AG04450 (cell line): ENCODE data around the gene MLANA. TPM values are rescaled to one million over a fixed set of nuclear protein-coding genes. Genes with fewer than 3 reads are reported as not detected.

Experiments
- CTCF ChIA-PET: fragments of 300-600, 350-600 bp; formaldehyde crosslinking; extraction: SDS; loops from one replicate; lab custom pipeline; 2022; ENCODE audit warnings: antibody characterized with exemption, inconsistent platforms; lab: Charles Lee
- POLR2A ChIA-PET: fragments of 350-600 bp; formaldehyde crosslinking; extraction: SDS; loops from one replicate; lab custom pipeline; 2021; ENCODE audit warnings: antibody characterized with exemption, inconsistent platforms; lab: Yijun Ruan, JAX
- DNase-seq: peaks from one replicate; pipeline ENCODE4 v3.0.0-alpha.2; 2011; ENCODE audit warnings: low read depth, low spot score
- H3K27ac ChIP-seq: one replicate; pipeline ENCODE4 v1.5.1; 2012; ENCODE audit warnings: low read depth, low read length, control low read depth
- H3K27me3 ChIP-seq: one replicate; pipeline ENCODE4 v1.6.0; 2012; ENCODE audit warnings: low read length; ENCODE audit not compliant: control insufficient read depth, insufficient read depth
- H3K4me3 ChIP-seq: 2 replicates; pipeline ENCODE4 v1.5.1; 2011; ENCODE audit warnings: mild to moderate bottlenecking, low read depth, low read length, control low read depth
- H3K9me3 ChIP-seq: 2 replicates; pipeline ENCODE4 v1.5.1; 2012; ENCODE audit warnings: low read length; ENCODE audit not compliant: control insufficient read depth, insufficient read depth
- CTCF ChIP-seq: IDR thresholded peaks from 2 replicates; pipeline ENCODE4 v1.5.1; 2011; ENCODE audit warnings: low read depth, low read length, control low read depth, inconsistent platforms
- polyA plus RNA-seq: library from polyadenylated mRNA; depleted of rRNA; stranded (reverse); fragments of >200 nt; gene quantifications from 2 replicates; pipeline ENCODE4 v1.2.3, GENCODE V29; 2011

MLANA gene
- polyA plus RNA-seq, 1 experiment, result not detected

DNA sequence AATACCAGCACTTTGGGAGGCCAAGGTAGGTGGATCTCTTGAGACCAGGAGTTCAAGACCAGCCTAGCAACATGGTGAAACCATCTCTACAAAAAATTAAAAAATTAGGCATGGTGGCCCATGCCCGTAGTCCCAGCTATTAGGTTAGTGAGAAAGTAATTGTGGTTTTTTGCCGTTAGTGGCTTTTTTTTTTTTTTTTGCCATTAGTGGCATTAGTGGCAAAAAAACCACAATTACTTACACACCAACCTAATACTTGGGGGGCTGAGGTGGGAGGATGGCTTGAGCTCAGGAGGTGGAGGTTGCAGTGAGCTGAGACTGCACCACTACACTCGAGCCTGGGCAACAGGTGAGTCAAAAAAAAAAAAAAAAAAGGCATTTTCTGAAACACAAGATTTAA is 27.8 kb downstream of the MLANA start:
- no peak overlapping the region for H3K27ac ChIP-seq
- H3K9me3 ChIP-seq, result no peaks in the 10 kb centered on the region
- no peaks in the 10 kb centered on the region for H3K27me3 ChIP-seq
- DNase-seq, result no peak
- H3K4me3 ChIP-seq, result no peak overlapping the region
- ChIA-PET CTCF (interaction anchor here (0.6 to 1.0 kb wide), 3 partner anchors 33 to 86 kb away, joined by 3 to 5 read pairs (median 5); partner anchors contain the start of gene ERMP1), POLR2A (interaction anchor here (0.7 kb wide), 1 partner anchor 797 kb away, joined by 5 read pairs; no protein-coding TSS in a partner anchor)
- no peak for TF ChIP-seq CTCF

DNA sequence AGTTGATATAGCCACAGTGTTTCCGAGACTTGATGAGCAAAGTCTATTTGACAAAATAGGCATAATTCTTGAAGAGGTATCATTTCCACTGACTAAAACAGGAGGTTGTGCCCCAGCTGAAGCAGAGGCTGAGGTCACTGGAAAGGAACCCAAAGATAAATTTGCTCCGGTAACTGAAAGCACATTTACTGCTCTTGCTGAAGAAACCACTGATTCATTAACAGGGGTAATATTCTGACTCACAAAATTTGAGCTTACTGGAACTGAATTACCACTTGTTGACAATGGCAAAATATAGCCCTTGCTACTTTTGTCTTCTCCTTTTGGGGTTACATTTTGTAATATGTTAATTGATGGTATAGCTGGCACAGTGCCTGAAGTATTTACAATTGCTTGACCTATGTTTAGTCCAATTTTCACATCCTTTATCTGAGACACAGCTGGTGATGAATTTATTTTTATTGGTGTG is 30.2 kb downstream of the MLANA start:
- DNase-seq, result no peak
- H3K27me3 ChIP-seq, result no peaks in the 10 kb centered on the region

GRCh38 chr9:5922192-5922591 is 31.5 kb downstream of the MLANA start:
- CTCF ChIA-PET, result no interaction called here
- TF ChIP-seq CTCF, result no peak

More for the DNA sequence above, 30.2 kb downstream of the MLANA start:
- CTCF ChIA-PET, result interaction anchor here (1.1 kb wide), 1 partner anchor 34 kb away, joined by 3 read pairs; no protein-coding TSS in a partner anchor
- H3K4me3 ChIP-seq, result no peak overlapping the region
- TF ChIP-seq CTCF, result no peak
- POLR2A ChIA-PET, result no interaction called here
- H3K27ac ChIP-seq, result no peak overlapping the region
- H3K9me3 ChIP-seq, result no peaks in the 10 kb centered on the region

DNA sequence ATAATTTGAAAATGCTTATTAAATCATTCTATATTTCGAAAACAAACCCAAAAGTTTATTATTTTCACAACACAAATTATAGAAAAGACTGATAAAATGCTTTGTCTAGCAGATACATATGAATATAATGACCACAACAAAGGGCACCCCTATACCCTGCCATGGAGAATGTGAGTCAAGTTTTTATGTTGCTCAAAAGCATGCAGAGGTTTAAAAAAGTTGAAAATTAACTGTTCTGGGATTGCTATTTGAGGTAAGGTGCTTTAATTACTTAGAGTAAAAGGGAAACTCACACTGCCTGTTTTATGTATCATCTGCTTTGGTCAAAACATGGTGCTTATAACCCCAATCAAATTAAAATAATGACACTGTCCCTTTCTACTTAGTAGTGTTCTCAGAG is 41.0 kb downstream of the MLANA start:
- DNase-seq, result no peak
- Histone ChIP-seq H3K4me3 (no peak overlapping the region), H3K9me3 (no peaks in the 10 kb centered on the region), H3K27ac (no peak overlapping the region), H3K27me3 (no peaks in the 10 kb centered on the region)
- CTCF ChIA-PET, result no interaction called here
- no peak for TF ChIP-seq CTCF
- POLR2A ChIA-PET, result no interaction called here

More at GRCh38 chr9:5922192-5922591, 31.5 kb downstream of the MLANA start:
- Histone ChIP-seq H3K27me3 (no peaks in the 10 kb centered on the region), H3K4me3 (no peak overlapping the region), H3K27ac (no peak overlapping the region), H3K9me3 (no peaks in the 10 kb centered on the region)
- no peak for DNase-seq
- POLR2A ChIA-PET, result no interaction called here

GRCh38 chr9:5938449-5938848 is 47.8 kb downstream of the MLANA start:
- H3K4me3 ChIP-seq, result no peak overlapping the region
- no peak for DNase-seq
- H3K27me3 ChIP-seq, result no peaks in the 10 kb centered on the region
- TF ChIP-seq CTCF, result no peak
- POLR2A ChIA-PET, result no interaction called here
- CTCF ChIA-PET, result no interaction called here
- H3K9me3 ChIP-seq, result no peaks in the 10 kb centered on the region
- H3K27ac ChIP-seq, result no peak overlapping the region
